HG03039 (cell line): ENCODE results near the gene PRDM16.

Experiments
- ATAC-seq: cut with Tn5 transposase; IDR thresholded peaks from one replicate; pipeline ENCODE4 v1.9.1; 2021; ENCODE audit warnings: mild to moderate bottlenecking, moderate library complexity; ENCODE audit not compliant: unreplicated experiment

Gene PRDM16

GRCh38 chr1:3346478-3346877, 277.5 kb downstream of the PRDM16 start:
- no peak for ATAC-seq

- no peak for ATAC-seq
These were observed 278.4 kb downstream of the PRDM16 start for GRCh38 chr1:3347257-3348020.

GRCh38 chr1:3348196-3348865, 279.3 kb downstream of the PRDM16 start:
- no peak for ATAC-seq

GRCh38 chr1:3349161-3349967, 280.4 kb downstream of the PRDM16 start:
- ATAC-seq, result no peak

- ATAC-seq, result no peak
These were observed 280.9 kb downstream of the PRDM16 start for GRCh38 chr1:3349968-3350299.

GRCh38 chr1:3350506-3351261, 281.7 kb downstream of the PRDM16 start:
- ATAC-seq, result no peak

- ATAC-seq, result no peak
These were observed 282.7 kb downstream of the PRDM16 start for GRCh38 chr1:3351449-3352298.

- no peak for ATAC-seq
These were observed 283.4 kb downstream of the PRDM16 start for GRCh38 chr1:3352299-3352951.

GRCh38 chr1:3352952-3353331, 283.9 kb downstream of the PRDM16 start:
- no peak for ATAC-seq

GRCh38 chr1:3353876-3354275, 284.9 kb downstream of the PRDM16 start:
- ATAC-seq, result no peak

GRCh38 chr1:3355089-3355488, 286.1 kb downstream of the PRDM16 start:
- no peak for ATAC-seq

GRCh38 chr1:3355894-3356826, 287.2 kb downstream of the PRDM16 start:
- ATAC-seq, result no peak

- no peak for ATAC-seq
These were observed 287.9 kb downstream of the PRDM16 start for GRCh38 chr1:3356827-3357460.

- no peak for ATAC-seq
These were observed 288.7 kb downstream of the PRDM16 start for GRCh38 chr1:3357526-3358297.

- no peak for ATAC-seq
These were observed 290.3 kb downstream of the PRDM16 start for GRCh38 chr1:3359351-3359750.

- ATAC-seq, result no peak
These were observed 290.9 kb downstream of the PRDM16 start for GRCh38 chr1:3359756-3360440.
